Heart right ventricle (tissue), 16 donors: ENCODE data around the gene MYCBP2. TPM values are rescaled to one million over a fixed set of nuclear protein-coding genes. Genes with fewer than 3 reads are reported as not detected.

Source experiments
- ATAC-seq, 8 donors: fragments of 200-7000 bp; cut with Tn5 transposase; one replicate each; pipeline ENCODE4 v1.9.1; 2020; ENCODE audit warnings: mild to moderate bottlenecking in 8 of 8, moderate library complexity in 8 of 8, moderate number of reproducible peaks in 1 of 8
- DNase-seq, 2 donors: peaks; one replicate each; pipeline ENCODE4 v3.0.0-alpha.2; 2020
- H3K27ac ChIP-seq, 10 donors: fragments of 200-600 bp; sonication (generic) in 2 of 10; one replicate each; pipeline versions ENCODE4 v1.5.0 to v1.8.0; 2020 to 2022; ENCODE audit warnings: mild to moderate bottlenecking in 3 of 10
- H3K27me3 ChIP-seq, 7 donors: fragments of 200-600 bp; one replicate each; pipeline ENCODE4 v1.8.0; 2021 to 2022; ENCODE audit warnings: mild to moderate bottlenecking in 2 of 7
- H3K36me3 ChIP-seq, 9 donors: fragments of 200-600 bp; sonication (generic) in 1 of 9; one replicate each; pipeline versions ENCODE4 v1.5.0 to v1.8.0; 2020 to 2022; ENCODE audit warnings: mild to moderate bottlenecking in 2 of 9
- H3K4me1 ChIP-seq, 9 donors: fragments of 200-600 bp; sonication (generic) in 1 of 9; one replicate each; pipeline versions ENCODE4 v1.5.0 to v1.8.0; 2020 to 2022; ENCODE audit warnings: mild to moderate bottlenecking in 4 of 9
- H3K4me3 ChIP-seq, 10 donors: fragments of 200-600 bp; sonication (generic) in 2 of 10; one replicate each; pipeline versions ENCODE4 v1.5.0 to v1.8.0; 2020 to 2022; ENCODE audit warnings: mild to moderate bottlenecking in 7 of 10, moderate library complexity in 2 of 10
- H3K9me3 ChIP-seq, 11 donors: fragments of 200-600 bp in 10 of 11; sonication (generic) in 2 of 11; one replicate each; pipeline versions ENCODE4 v1.5.0 to v1.8.0; 2013 to 2022; ENCODE audit warnings: mild to moderate bottlenecking in 2 of 11, control low read depth in 1 of 11, moderate library complexity in 1 of 11
- WGBS, 2 donors: extraction: QIAGEN DNeasy Blood & Tissue Kit; methylation state at CpG; one replicate each; pipeline ENCODE4 v1.1.7; 2013; ENCODE audit warnings: inconsistent platforms in 1 of 2; 5-methylcytosine and 5-hydroxymethylcytosine counted together
- intact Hi-C, 10 donors: fragments of 100-400 bp; cut with DNase I; formaldehyde crosslinking; loops; one replicate each; pipeline versions ENCODE4 v1.11.1 to v1.14.2; 2022
- polyA plus RNA-seq, 2 donors: library from polyadenylated mRNA; stranded (reverse); fragments of 200-250 nt; gene quantifications; one replicate each; pipeline ENCODE4 v1.2.3, GENCODE V29; 2013
- total RNA-seq, 10 donors: library from RNA; stranded (reverse); fragmentation: NEBNext Ultra II Directional in 3 of 10; extraction: Animal tissue kit (Norgen Biotek cat#: 25700) in 3 of 10; gene quantifications; one replicate each; pipeline versions ENCODE4 v1.2.1 to v1.2.4, GENCODE V29; 2021 to 2023
- TF ChIP-seq, protein P1 (sequence below), 9 donors: fragments of 200-600 bp; sonication (generic) in 2 of 9; IDR thresholded peaks; one replicate each; pipeline versions ENCODE4 v1.5.0 to v1.8.0; 2021 to 2022; ENCODE audit warnings: antibody characterized with exemption in 9 of 9, mild to moderate bottlenecking in 5 of 9, moderate library complexity in 1 of 9
- donor health status: Arrhythmogenic right ventricular cardiomyopathy.
- donor health status: ischemic (EF 13 %, LVEDD 7.1; RV severe dilation, severe dysfunction).
- donor health status: healthy with polysubstance abuse.
- donor health status: DM: no; HTN: yes; CAD: no.
- donor health status: DM: no; HTN: no; CAD: no.
- donor health status: ischemic (EF 25% LVEDD 6.9; RV normal size, moderate dysfunction).
- donor health status: ischemic (EF 25% LVEDD 5.7; RV mildly dilated, moderate dysfunction).
- donor health status: healthy.
- donor health status: DM: yes; HTN: yes; CAD: no.
- donor health status: Ischemic cardiomyopathy.
- donor health status: ischemic (EF 35%, LVEDD 5.7; RV mildly dilated, moderate dysfunction).
- donor health status: nonischemic (EF 11% LVEDD 7.7; RV severe dilation, severe dysfunction).
- donor health status: DM: yes; HTN: yes; CAD: no.
- donor health status: PGD.
- donor health status: ischemic (EF 29% LVEDD 5.4; RV normal size, mild dysfunction).
- donor health status: nonischemic (EF 23%, LVEDD 6.1; RV moderate dilation, normal function).

The MYCBP2 gene
- total and polyA plus RNA-seq, 12 donors, result 18.6 to 70.7 (median 52.4) TPM

DNA sequence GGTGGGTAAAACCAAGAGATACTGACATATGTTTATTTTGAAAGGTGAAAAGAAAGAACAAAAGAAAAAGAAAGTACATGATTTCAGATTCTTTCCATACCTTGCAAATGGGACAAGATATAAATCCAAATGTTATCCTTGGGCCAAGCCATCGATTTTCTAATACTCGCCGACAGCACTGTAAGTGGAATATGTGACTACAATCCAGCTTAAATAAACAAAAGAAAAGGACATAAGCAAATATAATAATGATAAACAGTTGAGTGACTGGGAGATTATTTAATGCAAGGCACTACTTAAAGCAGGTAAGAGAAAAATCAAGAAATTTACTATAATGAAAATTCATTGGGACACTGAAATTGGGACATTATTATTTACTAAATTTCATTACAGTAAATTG lies 270.0 kb downstream of the MYCBP2 start:
- no peak for ATAC-seq
- no peak for DNase-seq
- Histone ChIP-seq H3K27ac (no peak overlapping the region), H3K27me3 (no peaks in the 10 kb centered on the region), H3K36me3 (peaks cover 0 to 99% (median 56%) of the 10 kb centered on the region in 9 donors), H3K4me3 (no peak overlapping the region), H3K4me1 (no peaks in the 10 kb centered on the region), H3K9me3 (no peaks in the 10 kb centered on the region)
- intact Hi-C loops, result no loop called here
- 95 to 96% methylated on average over 3 of the region's 3 CpGs for WGBS, 2 donors
- TF ChIP-seq, protein P1, sequence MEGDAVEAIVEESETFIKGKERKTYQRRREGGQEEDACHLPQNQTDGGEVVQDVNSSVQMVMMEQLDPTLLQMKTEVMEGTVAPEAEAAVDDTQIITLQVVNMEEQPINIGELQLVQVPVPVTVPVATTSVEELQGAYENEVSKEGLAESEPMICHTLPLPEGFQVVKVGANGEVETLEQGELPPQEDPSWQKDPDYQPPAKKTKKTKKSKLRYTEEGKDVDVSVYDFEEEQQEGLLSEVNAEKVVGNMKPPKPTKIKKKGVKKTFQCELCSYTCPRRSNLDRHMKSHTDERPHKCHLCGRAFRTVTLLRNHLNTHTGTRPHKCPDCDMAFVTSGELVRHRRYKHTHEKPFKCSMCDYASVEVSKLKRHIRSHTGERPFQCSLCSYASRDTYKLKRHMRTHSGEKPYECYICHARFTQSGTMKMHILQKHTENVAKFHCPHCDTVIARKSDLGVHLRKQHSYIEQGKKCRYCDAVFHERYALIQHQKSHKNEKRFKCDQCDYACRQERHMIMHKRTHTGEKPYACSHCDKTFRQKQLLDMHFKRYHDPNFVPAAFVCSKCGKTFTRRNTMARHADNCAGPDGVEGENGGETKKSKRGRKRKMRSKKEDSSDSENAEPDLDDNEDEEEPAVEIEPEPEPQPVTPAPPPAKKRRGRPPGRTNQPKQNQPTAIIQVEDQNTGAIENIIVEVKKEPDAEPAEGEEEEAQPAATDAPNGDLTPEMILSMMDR (IDR thresholded peaks at IDR 0.05), result no peak

DNA sequence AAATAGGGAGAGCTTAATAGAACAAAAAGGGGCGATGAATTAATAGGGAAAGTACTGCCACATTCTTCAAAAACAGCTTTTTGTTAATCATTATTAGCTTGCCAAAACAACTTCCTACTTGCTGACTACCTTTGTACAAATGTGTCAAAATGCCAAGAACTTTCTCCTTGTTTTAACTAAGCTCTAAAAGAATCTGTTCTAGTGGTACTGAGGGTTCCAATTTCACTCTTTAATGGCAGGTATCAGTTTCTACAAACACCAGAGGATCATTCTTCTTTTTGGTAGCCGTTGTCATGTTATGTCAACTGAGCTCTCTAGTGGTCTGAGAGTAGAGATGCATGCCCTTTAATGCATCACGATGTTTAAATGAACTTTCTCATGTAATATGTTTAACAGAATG lies 270.5 kb downstream of the MYCBP2 start:
- TF ChIP-seq, protein P1 (IDR thresholded peaks at IDR 0.05), result no peak
- Histone ChIP-seq H3K9me3 (no peaks in the 10 kb centered on the region), H3K4me1 (no peaks in the 10 kb centered on the region), H3K27ac (no peak overlapping the region), H3K4me3 (no peak overlapping the region), H3K36me3 (peaks cover 0 to 99% (median 51%) of the 10 kb centered on the region in 9 donors), H3K27me3 (no peaks in the 10 kb centered on the region)
- no peak for ATAC-seq
- intact Hi-C loops, result no loop called here
- no peak for DNase-seq
- 75 to 78% methylated on average over 3 of the region's 3 CpGs for WGBS, 2 donors

DNA sequence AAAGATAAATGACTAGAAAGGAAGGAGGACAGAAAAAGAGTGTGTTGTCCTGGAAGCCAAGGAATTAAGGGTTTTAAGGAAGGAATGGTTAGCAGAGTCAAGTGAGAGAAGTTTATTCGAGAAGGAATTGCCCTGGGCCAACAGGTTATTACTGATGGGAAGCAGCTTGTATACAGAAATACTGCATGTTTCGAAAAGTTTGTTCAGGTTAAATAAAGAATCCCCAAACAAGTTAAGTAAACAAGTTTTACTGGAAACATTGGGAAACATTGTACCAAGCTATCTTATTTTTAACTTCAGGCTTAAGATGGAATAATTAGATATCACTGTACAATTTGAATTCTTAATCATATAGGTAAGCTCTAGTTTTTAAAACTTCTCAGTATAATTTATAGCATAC lies 271.7 kb downstream of the MYCBP2 start:
- Histone ChIP-seq H3K36me3 (peaks cover 0 to 99% (median 51%) of the 10 kb centered on the region in 9 donors), H3K4me1 (no peaks in the 10 kb centered on the region), H3K27ac (no peak overlapping the region), H3K4me3 (no peak overlapping the region), H3K9me3 (no peaks in the 10 kb centered on the region), H3K27me3 (no peaks in the 10 kb centered on the region)
- WGBS, 2 donors, result 97 to 99% methylated on average over 2 of the region's 2 CpGs
- no peak for ATAC-seq
- intact Hi-C loops, result no loop called here
- no peak for DNase-seq
- TF ChIP-seq, protein P1 (IDR thresholded peaks at IDR 0.05), result no peak

DNA sequence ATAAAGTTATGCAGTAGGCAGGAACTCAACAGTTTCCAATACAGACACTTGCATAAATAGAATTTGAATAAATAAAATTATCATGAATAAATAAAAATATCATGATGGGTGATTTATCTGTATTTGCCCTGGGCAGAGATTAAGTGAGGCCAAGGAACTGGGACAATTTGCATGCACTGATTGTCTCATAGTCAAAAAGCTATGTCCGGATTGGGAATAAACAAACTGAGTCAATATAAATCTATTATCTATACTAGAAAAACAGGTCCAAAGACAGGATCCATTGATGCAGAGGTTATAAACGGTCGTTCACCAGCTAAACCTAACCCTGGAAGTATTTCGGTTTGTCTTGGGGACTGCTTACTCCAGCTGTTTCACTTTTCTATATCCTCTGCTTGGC lies 273.7 kb downstream of the MYCBP2 start:
- Histone ChIP-seq H3K36me3 (peaks cover 0 to 98% (median 40%) of the 10 kb centered on the region in 9 donors), H3K27me3 (no peaks in the 10 kb centered on the region), H3K9me3 (no peaks in the 10 kb centered on the region), H3K4me3 (no peak overlapping the region), H3K27ac (no peak overlapping the region), H3K4me1 (peaks cover 0 to 16% (median 0%) of the 10 kb centered on the region in 9 donors)
- WGBS, 2 donors, result 90 to 98% methylated on average over 4 of the region's 4 CpGs
- no peak for DNase-seq
- ATAC-seq, result no peak
- intact Hi-C loops, result no loop called here
- TF ChIP-seq, protein P1 (IDR thresholded peaks at IDR 0.05), result no peak
